NCI-H2196 treated with DMSO at 0.1 percent for 48 hours (cell line): ENCODE measurements around the gene FCAR.
"Not testable (repeated sequence)": the region's sequence is repeated elsewhere in the genome, so short reads cannot be mapped to it uniquely, and the experiment has no call there.

Experiments
- DNase-seq: peaks from one replicate; lab custom pipeline; 2025; ENCODE audit not compliant: unreplicated experiment; lab: John Stamatoyannopoulos, UW

The FCAR gene

DNA sequence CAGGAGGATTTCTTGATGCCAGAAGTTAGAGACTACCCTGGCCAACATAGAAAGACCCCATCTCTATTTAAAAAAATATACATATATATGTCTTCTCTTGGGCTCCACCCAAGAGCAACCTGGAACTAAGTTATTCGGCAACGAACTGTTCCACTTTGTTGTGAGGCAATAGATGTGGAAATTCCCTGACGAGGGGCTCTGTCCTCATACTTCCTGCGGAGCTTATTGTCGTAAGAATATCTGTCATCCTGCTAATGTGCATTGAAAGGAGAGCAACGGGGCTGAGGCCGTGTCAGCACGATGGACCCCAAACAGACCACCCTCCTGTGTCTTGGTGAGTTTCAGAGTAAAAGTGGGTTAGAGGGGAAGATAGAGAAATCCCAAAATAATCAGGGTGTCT, at the start of gene FCAR:
Gene FCAR (plus strand): TSS at position 246 of the 400 bp plus-strand sequence. CDS start 55 bp downstream, at position 301.
- no peak for DNase-seq

DNA sequence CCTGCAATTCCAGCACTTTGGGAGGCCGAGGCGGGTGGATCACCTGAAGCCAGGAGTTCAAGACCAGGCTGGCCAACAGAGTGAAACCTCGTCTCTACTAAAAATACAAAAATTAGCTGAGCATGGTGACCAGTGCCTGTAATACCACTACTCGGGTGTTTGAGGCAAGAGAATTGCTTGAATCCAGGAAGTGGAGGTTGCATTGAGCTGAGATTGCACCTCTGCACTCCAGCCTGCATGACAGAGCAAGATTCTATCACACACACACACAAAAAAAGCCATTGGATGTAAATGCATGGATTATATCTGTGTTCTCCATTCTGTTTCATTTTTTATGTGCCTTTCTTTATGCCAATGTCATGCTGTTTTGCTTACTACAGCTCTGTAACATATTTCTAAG, 49.6 kb upstream of the FCAR start:
- DNase-seq, result not testable (repeated sequence)

DNA sequence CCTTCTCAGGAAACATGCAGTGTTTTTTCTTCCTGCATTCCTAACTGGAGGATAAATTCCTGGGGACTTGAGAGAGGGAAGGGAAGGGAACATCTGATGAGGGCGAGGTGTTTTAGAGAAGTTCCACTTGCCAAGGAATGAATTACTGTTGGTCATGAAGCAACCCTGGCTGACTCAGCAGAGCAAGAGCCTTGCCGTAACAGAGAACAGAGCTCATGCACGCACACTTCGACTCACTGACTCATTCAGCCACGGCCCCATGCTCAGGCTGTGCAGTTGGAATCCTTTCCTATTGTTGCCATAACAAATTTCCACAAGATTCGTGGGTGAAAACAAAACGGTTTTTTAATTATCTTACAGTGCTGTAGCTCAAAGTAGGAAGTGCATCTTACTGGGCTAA, 48.7 kb upstream of the FCAR start:
- not testable (repeated sequence) for DNase-seq

DNA sequence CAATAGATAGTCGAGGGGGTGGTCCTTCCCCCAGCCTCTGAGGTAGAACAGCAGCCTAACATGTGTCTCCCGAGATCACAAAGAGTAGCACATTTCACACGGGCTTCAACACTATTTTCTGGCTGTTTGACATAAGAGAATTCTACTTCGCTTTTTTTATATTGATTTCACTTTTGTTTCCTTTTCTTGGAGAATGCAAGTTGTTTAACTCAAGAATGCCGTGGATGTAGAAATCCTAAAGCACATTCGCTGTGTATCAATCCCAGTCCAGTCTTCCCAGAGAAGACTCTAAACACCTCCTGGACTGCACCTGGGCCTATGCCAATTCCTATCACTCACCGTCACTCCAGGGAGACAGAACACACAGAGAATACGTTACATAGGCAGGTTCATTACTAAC, 46.0 kb upstream of the FCAR start:
- DNase-seq, result not testable (repeated sequence)

DNA sequence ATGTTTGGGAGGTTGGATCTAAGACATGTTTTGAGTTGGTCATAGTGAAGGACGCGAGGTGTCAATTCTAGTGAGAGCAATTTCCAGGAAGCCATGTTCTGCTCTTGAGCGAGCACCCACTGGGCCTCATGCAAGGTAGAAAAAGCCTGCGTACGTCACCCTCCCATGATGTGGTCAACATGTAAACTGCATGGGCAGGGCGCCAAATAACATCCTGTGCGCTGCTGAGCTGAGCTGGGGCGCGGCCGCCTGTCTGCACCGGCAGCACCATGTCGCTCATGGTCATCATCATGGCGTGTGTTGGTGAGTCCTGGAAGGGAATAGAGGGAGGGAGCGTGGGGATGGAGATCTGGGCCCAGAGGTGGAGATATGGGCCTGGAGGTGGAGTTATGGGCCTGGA, 41.5 kb upstream of the FCAR start, which contains the start of gene KIR2DS4:
Gene KIR2DS4 (plus strand): TSS at position 181 of the 400 bp plus-strand sequence.
- DNase-seq, result not testable (repeated sequence)

DNA sequence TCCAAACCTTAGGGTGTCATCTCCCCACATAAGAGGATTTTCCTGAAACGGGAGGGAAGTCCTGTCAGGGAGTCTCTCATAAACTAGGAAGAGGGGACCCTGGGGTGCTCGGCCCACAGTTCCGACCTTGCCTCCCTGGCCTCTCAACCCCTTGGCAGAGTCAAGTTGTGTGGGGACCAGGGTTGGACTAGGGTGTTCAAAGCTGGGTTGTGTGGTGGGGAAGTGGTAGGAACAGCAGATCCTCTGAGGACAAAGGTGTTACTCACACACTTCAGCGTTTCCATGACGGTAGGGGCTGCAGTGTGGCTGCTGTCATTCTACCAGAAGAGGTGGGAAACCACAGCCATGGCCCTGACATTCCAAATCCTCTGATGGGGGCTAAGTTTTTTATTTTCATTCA, 38.9 kb upstream of the FCAR start:
- DNase-seq, result not testable (repeated sequence)

DNA sequence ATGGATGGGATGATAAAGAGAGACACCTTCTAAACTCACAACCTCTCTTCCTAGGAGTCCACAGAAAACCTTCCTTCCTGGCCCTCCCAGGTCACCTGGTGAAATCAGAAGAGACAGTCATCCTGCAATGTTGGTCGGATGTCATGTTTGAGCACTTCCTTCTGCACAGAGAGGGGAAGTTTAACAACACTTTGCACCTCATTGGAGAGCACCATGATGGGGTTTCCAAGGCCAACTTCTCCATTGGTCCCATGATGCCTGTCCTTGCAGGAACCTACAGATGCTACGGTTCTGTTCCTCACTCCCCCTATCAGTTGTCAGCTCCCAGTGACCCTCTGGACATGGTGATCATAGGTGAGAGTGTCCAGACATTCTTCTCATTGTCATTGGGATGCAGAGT, 36.5 kb upstream of the FCAR start:
- DNase-seq, result not testable (repeated sequence)

DNA sequence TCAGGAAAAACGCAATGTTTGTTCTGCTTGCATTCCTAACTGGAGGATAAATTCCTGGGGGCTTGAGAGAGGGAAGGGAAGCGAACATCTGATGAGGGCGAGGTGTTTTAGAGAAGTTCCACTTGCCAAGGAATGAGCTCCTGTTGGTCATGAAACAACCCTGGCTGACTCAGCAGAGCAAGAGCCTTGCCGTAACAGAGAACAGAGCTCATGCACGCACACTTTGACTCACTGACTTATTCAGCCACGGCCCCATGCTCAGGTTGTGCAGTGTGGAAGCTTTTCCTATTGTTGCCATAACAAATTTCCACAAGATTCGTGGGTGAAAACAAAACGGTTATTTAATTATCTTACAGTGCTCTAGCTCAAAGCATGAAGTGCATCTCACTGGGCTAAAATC, 30.9 kb upstream of the FCAR start:
- DNase-seq, result not testable (repeated sequence)

DNA sequence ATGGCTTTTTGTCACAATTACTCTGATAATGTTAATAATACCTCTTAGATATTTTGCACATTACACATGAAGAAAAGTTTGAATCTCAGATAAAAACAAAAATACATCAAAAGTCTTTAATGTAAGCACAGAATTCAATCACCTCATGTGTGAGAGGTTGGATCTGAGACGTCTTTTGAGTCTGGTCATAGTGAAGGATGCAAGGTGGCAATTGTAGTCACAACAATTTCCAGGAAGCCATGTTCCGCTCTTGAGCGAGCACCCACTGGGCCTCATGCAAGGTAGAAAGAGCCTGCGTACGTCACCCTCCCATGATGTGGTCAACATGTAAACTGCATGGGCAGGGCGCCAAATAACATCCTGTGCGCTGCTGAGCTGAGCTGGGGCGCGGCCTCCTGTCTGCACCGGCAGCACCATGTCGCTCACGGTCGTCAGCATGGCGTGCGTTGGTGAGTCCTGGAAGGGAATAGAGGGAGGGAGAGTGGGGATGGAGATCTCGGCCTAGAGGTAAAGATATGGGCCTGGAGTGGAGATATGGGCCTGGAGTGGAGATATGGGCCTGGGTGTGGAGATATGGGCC, 23.9 kb upstream of the FCAR start, which contains the start of gene KIR3DL2:
Gene KIR3DL2 (plus strand): TSS at position 383 of the 580 bp plus-strand sequence. CDS start 33 bp downstream, at position 416.
- not testable (repeated sequence) for DNase-seq

DNA sequence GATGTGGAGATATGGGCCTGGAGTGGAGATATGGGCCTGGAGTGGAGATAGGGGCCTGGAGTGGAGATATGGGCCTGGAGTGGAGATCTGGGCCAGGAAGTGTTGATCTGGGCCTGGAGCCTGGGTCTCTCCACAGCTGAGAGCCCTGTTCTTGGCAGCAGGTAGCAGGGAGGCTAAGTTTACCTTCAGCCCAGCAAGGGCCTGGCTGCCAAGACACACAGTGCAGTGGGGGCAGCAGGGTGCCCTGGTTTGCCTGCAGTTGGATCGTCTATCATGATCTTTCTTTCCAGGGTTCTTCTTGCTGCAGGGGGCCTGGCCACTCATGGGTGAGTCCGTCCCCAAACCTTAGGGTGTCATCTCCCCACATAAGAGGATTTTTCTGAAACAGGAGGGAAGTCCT, 23.1 kb upstream of the FCAR start:
- no peak for DNase-seq

DNA sequence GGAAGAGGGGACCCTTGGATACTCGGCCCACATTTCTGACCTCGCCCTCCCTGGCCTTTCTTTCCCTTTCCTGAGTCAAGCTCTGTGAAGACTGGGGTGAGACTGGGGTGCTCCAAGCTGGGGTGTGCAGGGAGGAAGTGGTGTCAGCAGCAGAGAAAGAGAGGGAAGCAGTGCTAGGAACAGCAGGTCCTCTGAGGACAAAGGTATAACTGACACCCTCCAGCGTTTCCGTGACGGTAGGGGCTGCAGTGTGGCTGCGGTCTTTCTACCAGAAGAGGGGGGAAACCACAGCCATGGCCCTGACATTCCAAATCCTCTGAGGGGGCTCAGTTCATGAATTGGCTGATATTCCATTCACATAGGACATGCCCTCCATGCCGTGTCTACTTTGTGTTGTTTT, 22.7 kb upstream of the FCAR start:
- DNase-seq, result no peak

DNA sequence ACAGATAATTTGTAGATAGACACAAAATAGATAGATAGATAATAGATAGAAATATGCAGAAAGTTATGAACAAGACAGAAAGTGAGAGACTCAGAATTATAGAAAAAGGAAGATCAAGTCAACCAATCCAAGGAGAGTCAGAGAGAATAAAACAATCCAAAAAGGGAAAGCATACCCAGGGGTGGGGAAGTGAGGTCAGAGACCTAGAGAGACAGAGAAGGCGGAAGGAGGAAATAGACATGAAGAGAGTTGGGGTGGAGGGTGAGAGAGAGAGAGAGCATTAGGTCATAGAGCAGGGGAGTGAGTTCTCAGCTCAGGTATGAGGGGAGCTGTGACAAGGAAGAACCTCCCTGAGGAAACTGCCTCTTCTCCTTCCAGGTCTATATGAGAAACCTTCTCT, 18.8 kb upstream of the FCAR start:
- DNase-seq, result not testable (repeated sequence)

DNA sequence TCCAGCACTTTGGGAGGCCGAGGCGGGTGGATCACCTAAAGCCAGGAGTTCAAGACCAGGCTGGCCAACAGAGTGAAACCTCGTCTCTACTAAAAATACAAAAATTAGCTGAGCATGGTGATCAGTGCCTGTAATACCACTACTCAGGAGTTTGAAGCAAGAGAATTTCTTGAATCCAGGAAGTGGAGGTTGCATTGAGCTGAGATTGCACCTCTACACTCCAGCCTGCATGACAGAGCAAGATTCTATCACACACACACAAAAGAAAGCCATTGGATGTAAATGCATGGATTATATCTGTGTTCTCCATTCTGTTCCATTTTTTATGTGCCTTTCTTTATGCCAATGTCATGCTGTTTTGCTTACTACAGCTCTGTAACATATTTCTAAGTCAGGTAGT, 15.6 kb upstream of the FCAR start:
- not testable (repeated sequence) for DNase-seq

DNA sequence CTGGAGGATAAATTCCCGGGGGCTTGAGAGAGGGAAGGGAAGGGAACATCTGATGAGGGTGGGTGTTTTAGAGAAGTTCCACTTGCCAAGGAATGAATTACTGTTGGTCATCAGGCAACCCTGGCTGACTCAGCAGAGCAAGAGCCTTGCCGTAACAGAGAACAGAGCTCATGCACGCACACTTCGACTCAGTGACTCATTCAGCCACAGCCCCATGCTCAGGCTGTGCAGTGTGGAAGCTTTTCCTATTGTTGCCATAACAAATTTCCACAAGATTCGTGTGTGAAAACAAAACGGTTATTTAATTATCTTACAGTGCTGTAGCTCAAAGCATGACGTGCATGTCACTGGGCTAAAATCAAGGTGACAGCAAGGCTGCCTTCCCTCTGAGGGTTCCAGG, 14.6 kb upstream of the FCAR start:
- not testable (repeated sequence) for DNase-seq

DNA sequence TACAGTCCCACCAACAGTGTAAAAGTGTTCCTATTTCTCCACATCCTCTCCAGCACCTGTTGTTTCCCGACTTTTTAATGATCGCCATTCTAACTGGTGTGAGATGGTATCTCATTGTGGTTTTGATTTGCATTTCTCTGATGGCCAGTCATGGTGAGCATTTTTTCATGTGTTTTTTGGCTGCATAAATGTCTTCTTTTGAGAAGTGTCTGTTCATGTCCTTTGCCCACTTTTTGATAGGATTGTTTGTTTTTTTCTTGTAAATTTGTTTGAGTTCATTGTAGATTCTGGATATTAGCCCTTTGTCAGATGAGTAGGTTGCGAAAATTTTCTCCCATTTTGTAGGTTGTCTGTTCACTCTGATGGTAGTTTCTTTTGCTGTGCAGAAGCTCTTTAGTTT, 10.6 kb upstream of the FCAR start:
- not testable (repeated sequence) for DNase-seq

DNA sequence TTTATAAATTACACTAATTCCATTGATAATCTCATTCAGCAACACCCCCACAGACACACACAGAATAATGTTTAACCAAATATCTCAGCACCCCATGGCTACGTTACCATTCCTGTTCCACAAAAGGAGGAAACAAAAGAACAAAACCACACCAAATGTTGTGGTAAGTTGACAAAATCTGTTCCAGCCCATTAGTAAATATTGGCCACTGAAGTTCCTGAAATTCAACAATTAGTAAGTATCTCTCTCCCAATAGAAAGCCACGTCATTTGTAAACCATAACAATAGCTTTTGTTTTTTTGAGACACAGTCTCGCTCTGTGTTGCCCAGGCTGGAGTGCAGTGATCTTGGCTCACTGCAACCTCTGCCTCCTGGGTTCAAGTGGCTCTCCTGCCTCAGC, 2.3 kb upstream of the FCAR start:
- DNase-seq, result no peak

DNA sequence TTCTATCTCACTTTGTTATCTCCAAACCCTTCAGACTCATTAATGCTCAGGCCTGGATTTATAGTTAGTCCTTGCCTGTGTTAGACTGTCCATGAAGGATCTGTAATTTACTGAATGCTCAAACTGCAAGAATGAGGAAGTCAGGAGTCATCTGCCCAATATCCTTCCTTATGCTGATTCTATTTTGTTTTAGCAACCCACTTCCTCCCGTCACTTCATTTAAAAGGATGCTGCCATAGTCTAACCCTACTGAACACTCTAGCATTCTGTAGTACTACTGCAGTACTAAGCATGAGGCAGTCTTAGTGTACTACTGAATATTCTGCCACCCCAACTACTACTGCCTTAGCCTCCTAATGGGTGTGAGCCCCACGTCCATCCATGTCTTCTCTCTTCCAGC, 1.5 kb downstream of the FCAR start:
- no peak for DNase-seq

DNA sequence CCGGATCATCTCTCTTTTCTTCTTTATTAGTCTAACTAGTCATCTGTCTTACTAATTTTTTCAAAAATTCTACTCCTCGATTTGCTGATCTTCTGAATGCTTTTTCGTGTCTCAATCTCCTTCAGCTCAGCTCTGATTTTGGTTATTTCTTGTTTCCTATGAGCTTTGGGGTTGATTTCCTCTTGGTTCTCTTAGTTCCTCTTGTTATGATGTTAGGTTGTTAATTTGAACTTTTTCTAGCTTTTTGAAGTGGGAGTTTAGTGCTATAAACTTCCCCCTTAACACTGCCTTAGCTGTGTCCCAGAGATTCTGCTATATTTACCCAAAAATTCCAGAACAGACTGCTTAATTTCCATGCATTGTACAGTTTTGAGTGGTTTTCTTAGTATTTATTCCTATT, 3.4 kb downstream of the FCAR start:
- no peak for DNase-seq

DNA sequence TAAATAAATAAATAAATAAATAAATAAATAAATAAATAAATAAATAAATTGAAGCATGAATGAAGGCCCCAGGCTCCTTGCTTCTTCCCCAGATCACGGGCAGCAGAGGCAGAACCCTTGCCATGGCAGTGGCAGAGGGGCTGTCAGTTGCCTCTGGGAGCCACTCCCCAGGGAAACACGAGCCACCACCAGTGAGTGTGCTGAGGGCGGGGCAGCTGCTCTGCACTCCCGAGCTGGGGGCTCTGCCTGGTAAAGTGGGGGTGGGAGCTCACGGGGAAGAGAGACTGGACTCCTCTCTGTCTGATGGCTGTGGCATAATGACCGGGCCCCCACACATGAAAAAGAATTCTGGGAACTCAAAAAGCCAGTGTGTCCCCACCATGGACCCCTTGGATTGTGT, 7.8 kb downstream of the FCAR start:
- DNase-seq, result no peak

DNA sequence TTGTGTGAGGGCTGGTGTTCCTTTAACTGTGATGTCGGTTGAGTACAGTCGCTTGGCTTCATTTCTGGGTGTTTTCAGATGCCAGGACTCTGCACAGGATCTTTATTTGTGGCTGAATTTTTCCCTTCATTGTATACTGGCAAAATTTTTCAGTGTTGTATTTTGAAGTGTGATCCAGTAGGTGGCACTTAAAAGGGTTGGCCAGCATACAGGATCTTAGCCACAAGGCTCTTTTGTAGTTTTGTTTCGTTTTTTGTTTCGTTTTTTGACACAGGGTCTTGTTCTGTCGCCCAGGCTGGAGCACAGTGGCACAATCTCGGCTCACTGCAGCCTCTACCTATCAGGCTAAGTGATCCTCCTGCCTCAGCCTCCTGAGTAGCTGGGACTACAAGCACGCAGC, 8.7 kb downstream of the FCAR start:
- DNase-seq, result no peak

DNA sequence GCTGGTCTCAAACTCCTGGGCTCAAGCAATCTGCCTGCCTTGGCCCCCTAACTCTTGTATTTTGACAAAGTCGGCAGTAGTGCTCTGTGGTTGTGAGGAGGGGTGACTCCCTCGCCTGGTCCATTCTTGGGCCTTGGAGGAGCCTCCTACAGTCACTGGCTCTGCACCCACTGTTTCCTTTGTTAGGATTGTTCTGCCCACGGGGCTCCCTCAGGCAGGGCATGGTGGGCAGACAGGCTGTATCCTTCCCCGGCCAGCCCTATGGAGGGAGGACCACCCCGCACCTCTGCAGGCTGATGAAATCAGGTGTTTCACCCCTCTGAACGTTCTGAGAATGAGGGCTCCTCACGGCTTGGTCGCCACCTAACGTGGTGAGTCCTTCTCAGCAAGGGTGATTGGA, 9.2 kb downstream of the FCAR start:
- no peak for DNase-seq

DNA sequence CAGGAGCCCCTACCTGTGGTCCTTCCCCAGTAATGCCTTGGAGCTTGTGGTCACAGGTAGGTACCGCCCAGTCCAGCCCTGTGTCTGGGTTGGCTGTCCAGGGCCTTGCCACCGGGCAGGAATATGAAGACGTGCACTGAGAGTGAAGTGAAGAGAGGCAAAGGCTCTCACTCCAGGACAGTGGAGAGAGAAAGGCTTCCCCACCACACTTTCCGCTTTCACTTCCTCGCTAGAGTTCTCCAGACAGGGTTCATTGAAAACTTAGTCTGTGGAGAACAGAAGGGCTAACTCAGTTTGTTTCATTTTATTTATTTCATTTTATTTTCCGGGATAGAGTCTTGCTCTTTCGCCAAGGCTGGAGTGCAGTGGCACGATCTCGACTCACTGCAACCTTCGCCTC, 14.2 kb downstream of the FCAR start:
- no peak for DNase-seq

DNA sequence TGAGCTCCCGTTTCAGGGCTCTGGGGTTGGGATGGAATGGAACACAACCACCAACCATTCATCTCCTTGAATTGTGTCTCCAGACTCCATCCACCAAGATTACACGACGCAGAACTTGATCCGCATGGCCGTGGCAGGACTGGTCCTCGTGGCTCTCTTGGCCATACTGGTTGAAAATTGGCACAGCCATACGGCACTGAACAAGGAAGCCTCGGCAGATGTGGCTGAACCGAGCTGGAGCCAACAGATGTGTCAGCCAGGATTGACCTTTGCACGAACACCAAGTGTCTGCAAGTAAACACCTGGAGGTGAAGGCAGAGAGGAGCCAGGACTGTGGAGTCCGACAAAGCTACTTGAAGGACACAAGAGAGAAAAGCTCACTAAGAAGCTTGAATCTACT, 15.5 kb downstream of the FCAR start:
- DNase-seq, result no peak
